K562 (cell line): ENCODE measurements around the gene DELE1. TPM values are rescaled to one million over a fixed set of nuclear protein-coding genes. Genes with fewer than 3 reads are reported as not detected.
A peak's percentile ranks its signal among the peaks of the same experiment; 100 is the strongest.

ENCODE experiments used
- ATAC-seq: fragments of 200-7000 bp; cut with Tn5 transposase; 3 replicates; pipeline ENCODE4 v1.9.1; 2020; ENCODE audit warnings: moderate library complexity
- BruUV-seq: library from RNA; stranded (reverse); fragments of 400-500 nt; replicated peaks from 2 replicates; lab custom pipeline; 2021; lab: Mats Ljungman, UMichigan
- CTCF ChIA-PET: fragments of 300-600 bp; formaldehyde crosslinking; extraction: SDS; loops from one replicate; lab custom pipeline; 2021; ENCODE audit warnings: low intra/inter-chr PET ratio; lab: Yijun Ruan, JAX
- POLR2A ChIA-PET: fragments of 300-600, 350-650 bp; sonication (Branson Sonifier 250); formaldehyde crosslinking; extraction: SDS; loops from one replicate; lab custom pipeline; 2021; ENCODE audit warnings: antibody characterized with exemption, inconsistent platforms; lab: Yijun Ruan, JAX
- DNase-seq, 4 experiments: peaks; one replicate each; pipeline versions ENCODE4 v3.0.0 to v3.0.0-alpha.2; 2011 to 2018; ENCODE audit warnings: low spot score in 3 of 4, mixed read lengths in 3 of 4; ENCODE audit errors: extremely low read depth in 1 of 4
- FAIRE-seq: peaks from 2 replicates; lab custom pipeline; 2011; peaks lifted over from hg19 to GRCh38; lab: Jason Lieb, UNC
- H2AFZ ChIP-seq: 2 replicates; pipeline ENCODE4 v1.6.0; 2011; ENCODE audit warnings: low read depth, low read length, control low read depth, inconsistent platforms
- H3K27ac ChIP-seq: fragments of 200-600 bp; 3 replicates; pipeline ENCODE4 v1.8.0; 2011; ENCODE audit warnings: low read depth, mild to moderate bottlenecking, control low read depth, inconsistent platforms, low read length, moderate library complexity, mixed read lengths; ENCODE audit errors: extremely low read depth
- H3K27me3 ChIP-seq, 2 experiments: fragments of 300-600 bp in 1 of 2; 2 replicates in 1 of 2; 3 replicates in 1 of 2; pipeline versions ENCODE4 v1.6.0 to v1.8.0; 2011; ENCODE audit warnings: inconsistent platforms in 2 of 2, low read length in 2 of 2, mild to moderate bottlenecking in 1 of 2, mixed read lengths in 1 of 2, moderate library complexity in 1 of 2; ENCODE audit not compliant: control insufficient read depth in 2 of 2, insufficient read depth in 2 of 2
- H3K36me3 ChIP-seq: fragments of 300-600 bp; 3 replicates; pipeline ENCODE4 v1.8.0; 2011; ENCODE audit warnings: mild to moderate bottlenecking, low read length, inconsistent platforms; ENCODE audit not compliant: control insufficient read depth, insufficient read depth
- H3K4me1 ChIP-seq, 2 experiments: fragments of 200-600 bp in 1 of 2; replicated peaks in 1 of 2; 2 replicates in 1 of 2; 3 replicates in 1 of 2; pipeline versions ENCODE4 v1.5.1 to v1.8.0; 2011; ENCODE audit warnings: inconsistent platforms in 2 of 2, low read length in 2 of 2, mild to moderate bottlenecking in 1 of 2, mixed read lengths in 1 of 2, moderate library complexity in 1 of 2; ENCODE audit not compliant: control insufficient read depth in 2 of 2, insufficient read depth in 2 of 2
- H3K4me2 ChIP-seq: 2 replicates; pipeline ENCODE4 v1.6.1; 2011; ENCODE audit warnings: low read length, control low read depth, inconsistent platforms, mixed read lengths; ENCODE audit not compliant: insufficient read depth
- H3K4me3 ChIP-seq: fragments of 200-600 bp; sonication (generic), shearing (Covaris generic); 2 replicates; pipeline ENCODE4 v1.5.1; 2016; ENCODE audit warnings: control low read depth, inconsistent platforms
- H3K79me2 ChIP-seq: fragments of 200-600 bp; 3 replicates; pipeline ENCODE4 v1.8.0; 2011; ENCODE audit warnings: low read length, inconsistent platforms; ENCODE audit not compliant: control insufficient read depth, insufficient read depth
- H3K9ac ChIP-seq, 2 experiments: 2 replicates each; pipeline versions ENCODE4 v1.6.0 to v1.6.1; 2011; ENCODE audit warnings: low read depth in 2 of 2, low read length in 2 of 2, control low read depth in 1 of 2, inconsistent platforms in 1 of 2, mild to moderate bottlenecking in 1 of 2, mixed read lengths in 1 of 2; ENCODE audit not compliant: insufficient read depth in 1 of 2
- H3K9me1 ChIP-seq: one replicate; pipeline ENCODE4 v1.6.0; 2011; ENCODE audit warnings: inconsistent platforms, mild to moderate bottlenecking, low read length, moderate library complexity; ENCODE audit not compliant: control insufficient read depth, insufficient read depth
- H3K9me3 ChIP-seq: replicated peaks from 2 replicates; pipeline ENCODE4 v1.5.1; 2011; ENCODE audit warnings: low read depth, low read length, inconsistent platforms; ENCODE audit not compliant: control insufficient read depth, insufficient read depth
- H4K20me1 ChIP-seq: replicated peaks from 2 replicates; pipeline ENCODE4 v1.6.1; 2011; ENCODE audit warnings: low read length, inconsistent platforms, mixed read lengths; ENCODE audit not compliant: control insufficient read depth, insufficient read depth
- HNRNPLL ChIP-seq: fragments of 200-400 bp; formaldehyde crosslinking; IDR thresholded peaks from 2 replicates; pipeline ENCODE4 v1.6.1; 2017; ENCODE audit warnings: low read length, low read depth, mild to moderate bottlenecking; ENCODE audit not compliant: poor library complexity, severe bottlenecking
- PBX2 ChIP-seq, 2 experiments: IDR thresholded peaks in 1 of 2; conservative IDR thresholded peaks in 1 of 2; 2 replicates each; pipeline ENCODE4 v1.6.1; 2016; ENCODE audit warnings: low read depth in 2 of 2, mild to moderate bottlenecking in 1 of 2, missing compliant biosample characterization in 1 of 2, missing genetic modification characterization in 1 of 2, moderate library complexity in 1 of 2
- in situ Hi-C: fragments of 300-500 bp; cut with MboI; formaldehyde crosslinking; loops from 4 replicates; pipeline ENCODE4 v1.15.0; 2018; ENCODE audit warnings: inconsistent platforms, mixed read lengths
- intact Hi-C: fragments of 100-400 bp; cut with micrococcal nuclease; formaldehyde crosslinking; loops from 2 replicates; pipeline ENCODE4 v1.14.2; 2022
- polyA plus RNA-seq, 8 experiments: library from polyadenylated mRNA; depleted of rRNA in 4 of 8; stranded (reverse) in 5 of 8; unstranded in 3 of 8; fragments of >200 nt; fragmentation: Nextera tagmentation in 2 of 8; fragmentation: Illumina TruSeq in 1 of 8; extraction: Ambion mirVana in 2 of 8; extraction: Trizol in 1 of 8; gene quantifications; 2 replicates each; pipeline versions ENCODE4 v1.2.1 to v1.2.3, GENCODE V29; 2011 to 2014; ENCODE audit warnings: inconsistent platforms in 1 of 8, missing spikeins in 1 of 8
- total RNA-seq, 7 experiments: library from RNA; depleted of rRNA in 6 of 7; stranded (reverse); fragments of >200 nt in 6 of 7; fragmentation: Illumina TruSeq in 2 of 7; extraction: Trizol in 2 of 7; gene quantifications; 2 replicates each; pipeline versions ENCODE4 v1.2.1 to v1.2.3, GENCODE V29; 2011 to 2021; ENCODE audit warnings: low replicate concordance in 1 of 7

DELE1 gene
- total and polyA plus RNA-seq, 9 of the 15 experiments (the other 6 are each of a cell fraction or from before 2014, with no cell fraction given) = 16.6 to 74.4 (median 49.8) TPM

GRCh38 chr5:141986072-141986471 is 62.4 kb downstream of the DELE1 start:
- BruUV-seq = no TSS peak
- H3K4me1 ChIP-seq = no peaks in the 10 kb centered on the region
- DNase-seq (no peak), ATAC-seq (no peak), FAIRE-seq (peak; percentile 51)
- in situ Hi-C loops = no loop called here
- no peaks in the 10 kb centered on the region for H3K9me3 ChIP-seq
- no peaks in the 10 kb centered on the region for H3K79me2 ChIP-seq
- no peak overlapping the region for H3K9ac ChIP-seq
- H3K4me2 ChIP-seq = no peak overlapping the region
- no peak overlapping the region for H3K27ac ChIP-seq
- H2AFZ ChIP-seq = no peak overlapping the region
- peaks cover 79% of the 10 kb centered on the region for H3K36me3 ChIP-seq
- no peaks in the 10 kb centered on the region for H4K20me1 ChIP-seq
- H3K27me3 ChIP-seq = no peaks in the 10 kb centered on the region
- no peak overlapping the region for H3K4me3 ChIP-seq
- intact Hi-C loops = no loop called here
- ChIA-PET POLR2A (interaction anchor here (0.6 to 2.9 kb wide), 6 partner anchors 9 to 349 kb away, joined by 3 to 15 read pairs (median 3); partner anchors contain the start of genes RNF14 and SPRY4), CTCF (no interaction called here)
- TF ChIP-seq PBX2 (CRISPR knock-in tag; IDR thresholded peaks at IDR 0.05; ENCODE audit: low read depth) (no peak), PBX2 (tag; conservative IDR thresholded peaks at IDR 0.05; ENCODE audit: low read depth) (no peak), HNRNPLL (no peak)
- no peaks in the 10 kb centered on the region for H3K9me1 ChIP-seq
